GM21515 (cell line): ENCODE results near the gene RNASE7.

ENCODE experiments used
- ATAC-seq: cut with Tn5 transposase; IDR thresholded peaks from one replicate; pipeline ENCODE4 v1.9.1; 2021; ENCODE audit not compliant: unreplicated experiment

The RNASE7 gene

DNA sequence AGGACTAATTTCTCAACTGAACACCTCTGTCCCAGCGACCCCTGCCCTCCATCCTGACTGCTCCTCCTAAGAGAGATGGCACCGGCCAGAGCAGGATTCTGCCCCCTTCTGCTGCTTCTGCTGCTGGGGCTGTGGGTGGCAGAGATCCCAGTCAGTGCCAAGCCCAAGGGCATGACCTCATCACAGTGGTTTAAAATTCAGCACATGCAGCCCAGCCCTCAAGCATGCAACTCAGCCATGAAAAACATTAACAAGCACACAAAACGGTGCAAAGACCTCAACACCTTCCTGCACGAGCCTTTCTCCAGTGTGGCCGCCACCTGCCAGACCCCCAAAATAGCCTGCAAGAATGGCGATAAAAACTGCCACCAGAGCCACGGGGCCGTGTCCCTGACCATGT lies 756 bp downstream of the RNASE7 start:
- ATAC-seq, result no peak

DNA sequence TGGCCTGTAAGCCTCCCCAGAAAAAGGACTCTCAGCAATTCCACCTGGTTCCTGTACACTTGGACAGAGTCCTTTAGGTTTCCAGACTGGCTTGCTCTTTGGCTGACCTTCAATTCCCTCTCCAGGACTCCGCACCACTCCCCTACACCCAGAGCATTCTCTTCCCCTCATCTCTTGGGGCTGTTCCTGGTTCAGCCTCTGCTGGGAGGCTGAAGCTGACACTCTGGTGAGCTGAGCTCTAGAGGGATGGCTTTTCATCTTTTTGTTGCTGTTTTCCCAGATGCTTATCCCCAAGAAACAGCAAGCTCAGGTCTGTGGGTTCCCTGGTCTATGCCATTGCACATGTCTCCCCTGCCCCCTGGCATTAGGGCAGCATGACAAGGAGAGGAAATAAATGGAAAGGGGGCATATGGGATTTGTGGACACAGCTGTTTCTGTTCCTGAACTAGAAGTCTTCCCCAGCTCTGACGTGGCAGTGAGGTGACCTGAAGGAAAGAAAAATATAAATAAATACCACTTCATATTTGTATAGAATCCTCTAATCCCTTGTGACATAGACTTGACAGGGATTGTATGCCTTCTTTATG lies 1.3 kb downstream of the RNASE7 start:
- ATAC-seq, result no peak

DNA sequence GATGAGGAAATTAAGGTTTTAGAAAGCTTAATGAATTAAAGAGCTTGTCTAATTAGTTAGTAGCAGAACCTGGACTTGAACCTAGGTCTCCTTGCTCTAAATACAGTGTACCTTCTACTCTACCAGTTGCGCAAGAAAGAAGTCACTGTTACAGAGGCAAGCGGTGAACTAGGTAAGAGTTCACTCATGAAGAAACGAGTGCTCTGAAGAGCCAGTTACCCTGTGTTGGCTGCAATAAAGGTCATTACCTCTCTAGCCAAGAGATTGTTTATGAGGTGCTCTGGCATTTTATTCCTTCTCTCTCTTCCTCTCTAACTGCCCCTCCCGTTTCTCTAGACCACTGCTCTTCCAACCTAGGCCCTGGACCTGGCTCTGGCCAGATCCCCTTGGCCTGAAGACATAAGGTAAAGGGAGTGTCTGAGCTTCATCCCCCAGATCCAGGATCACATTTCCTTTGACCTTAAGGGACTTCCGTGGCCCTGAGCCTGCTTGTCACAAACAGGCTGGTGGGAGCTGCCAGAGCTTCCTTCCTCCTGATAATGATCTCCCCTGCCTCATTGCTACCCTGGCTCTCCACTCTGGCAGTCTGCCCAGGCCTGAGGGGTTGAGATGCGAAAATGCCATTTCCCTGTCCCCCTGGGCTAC lies 1.9 kb downstream of the RNASE7 start:
- no peak for ATAC-seq

DNA sequence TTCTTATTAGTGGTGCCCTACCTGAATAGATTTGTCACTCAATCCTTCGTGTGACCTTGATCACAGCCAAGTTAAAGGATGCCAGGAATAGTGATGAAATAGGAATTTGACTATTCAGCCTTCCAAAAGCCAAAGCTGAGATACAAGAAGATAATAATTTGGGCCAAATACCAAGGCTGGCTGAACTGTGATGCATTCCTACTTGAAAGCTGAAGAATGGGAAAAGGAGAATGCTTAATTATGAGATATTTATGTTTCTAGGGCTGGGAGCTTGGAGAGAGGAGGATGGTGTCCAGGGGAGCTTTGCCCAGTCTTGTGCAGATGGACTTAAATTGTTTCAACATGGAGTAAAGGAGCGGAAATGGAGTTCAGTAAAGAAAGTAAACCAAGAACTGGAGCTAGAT lies 5.2 kb downstream of the RNASE7 start:
- ATAC-seq, result no peak

DNA sequence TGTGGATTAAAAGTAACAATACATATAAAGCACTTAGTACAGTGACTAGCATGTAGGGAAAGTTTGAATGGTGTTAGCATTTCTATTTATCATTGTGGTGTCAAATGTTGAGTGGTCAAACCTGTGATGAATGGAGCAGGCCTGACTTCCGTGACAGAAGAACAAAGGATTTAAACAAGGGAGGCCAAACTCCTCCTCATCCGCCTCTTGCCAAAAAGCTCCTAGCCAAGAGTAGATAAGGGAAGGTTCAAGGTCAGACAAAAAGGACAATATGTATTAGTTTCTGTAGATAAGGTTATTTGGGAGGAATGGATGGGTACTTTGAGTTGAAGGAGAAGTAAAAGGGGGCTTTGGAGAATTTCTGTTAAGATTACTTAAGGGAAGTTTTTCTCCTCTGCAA lies 6.5 kb downstream of the RNASE7 start:
- no peak for ATAC-seq

DNA sequence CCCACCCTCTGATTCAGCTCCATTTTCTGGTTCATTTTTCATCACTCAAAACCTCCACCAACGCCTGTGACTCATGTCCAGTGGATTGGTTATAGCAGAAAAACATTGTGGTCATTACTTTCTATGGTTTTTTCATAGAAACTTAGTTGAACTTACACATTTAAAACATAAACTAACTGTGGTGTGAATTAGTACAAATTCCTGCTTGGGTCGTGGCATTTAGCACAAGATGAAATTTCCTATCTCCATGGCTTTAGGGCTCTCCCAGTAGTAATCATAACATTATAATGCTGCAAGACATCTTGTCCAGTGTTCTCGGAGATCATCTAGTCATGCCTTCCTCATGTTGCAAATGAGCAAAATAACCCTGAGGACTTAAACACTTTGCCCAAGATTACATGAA lies 7.1 kb downstream of the RNASE7 start:
- ATAC-seq, result no peak

DNA sequence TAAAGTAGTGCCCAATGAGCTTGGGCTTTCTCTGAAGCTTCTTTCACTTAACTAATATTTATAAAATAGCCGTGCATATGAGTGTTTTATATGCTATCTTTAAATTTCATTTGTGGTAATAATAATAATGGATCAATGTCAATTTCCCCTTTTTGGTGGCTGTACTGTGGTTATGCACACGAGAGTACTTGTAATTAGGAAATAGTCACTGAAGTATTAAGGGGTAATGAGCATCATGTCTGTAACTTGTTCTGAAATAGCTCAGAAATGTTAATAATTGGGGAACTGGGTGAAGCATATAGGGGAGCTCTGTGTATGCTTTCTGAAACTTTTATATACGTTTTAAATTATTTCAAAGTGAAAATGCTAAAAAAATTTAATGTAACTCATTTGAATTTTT lies 8.4 kb downstream of the RNASE7 start:
- ATAC-seq, result no peak

DNA sequence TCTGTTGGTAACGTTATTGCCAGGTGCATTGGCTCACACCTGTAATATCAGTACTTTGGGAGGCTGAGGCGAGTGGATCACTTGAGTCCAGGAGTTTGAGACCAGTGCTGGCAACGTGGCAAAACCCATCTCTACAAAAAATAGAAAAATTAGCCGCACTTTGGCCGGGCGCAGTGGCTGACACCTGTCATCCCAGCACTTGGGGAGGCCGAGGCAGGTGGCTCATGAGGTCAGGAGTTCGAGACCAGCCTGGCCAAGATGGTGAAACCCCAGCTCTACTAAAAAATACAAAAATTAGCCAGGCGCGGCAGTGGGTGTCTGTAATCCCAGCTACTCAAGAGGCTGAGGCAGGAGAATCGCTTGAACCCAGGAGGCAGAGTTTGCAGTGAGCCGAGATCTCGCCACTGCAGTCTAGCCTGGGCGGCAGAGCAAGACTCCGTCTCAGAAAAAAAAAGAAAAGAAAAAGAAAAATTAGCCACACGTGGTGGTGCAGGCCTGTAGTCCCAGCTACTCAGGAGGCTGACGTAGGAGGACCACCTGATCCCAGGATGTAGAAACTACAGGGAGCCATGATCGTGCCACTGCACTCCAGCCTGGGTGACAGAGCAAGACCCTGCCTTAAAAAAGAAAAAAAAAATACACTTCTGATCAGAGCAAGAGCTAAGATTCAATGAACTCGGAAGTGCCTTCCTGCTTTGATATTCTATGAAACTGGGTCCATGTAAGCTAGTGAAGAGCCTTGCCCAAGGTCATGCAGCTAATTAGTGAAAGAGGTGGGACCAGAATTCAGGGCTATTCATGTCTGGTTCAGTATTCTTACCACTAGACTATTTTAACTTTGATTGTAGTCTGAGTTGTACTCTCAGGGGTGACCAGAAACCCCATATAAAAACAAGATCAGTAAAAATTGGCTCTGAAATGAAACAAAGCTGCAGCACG lies 11.3 kb downstream of the RNASE7 start:
- ATAC-seq, result no peak

DNA sequence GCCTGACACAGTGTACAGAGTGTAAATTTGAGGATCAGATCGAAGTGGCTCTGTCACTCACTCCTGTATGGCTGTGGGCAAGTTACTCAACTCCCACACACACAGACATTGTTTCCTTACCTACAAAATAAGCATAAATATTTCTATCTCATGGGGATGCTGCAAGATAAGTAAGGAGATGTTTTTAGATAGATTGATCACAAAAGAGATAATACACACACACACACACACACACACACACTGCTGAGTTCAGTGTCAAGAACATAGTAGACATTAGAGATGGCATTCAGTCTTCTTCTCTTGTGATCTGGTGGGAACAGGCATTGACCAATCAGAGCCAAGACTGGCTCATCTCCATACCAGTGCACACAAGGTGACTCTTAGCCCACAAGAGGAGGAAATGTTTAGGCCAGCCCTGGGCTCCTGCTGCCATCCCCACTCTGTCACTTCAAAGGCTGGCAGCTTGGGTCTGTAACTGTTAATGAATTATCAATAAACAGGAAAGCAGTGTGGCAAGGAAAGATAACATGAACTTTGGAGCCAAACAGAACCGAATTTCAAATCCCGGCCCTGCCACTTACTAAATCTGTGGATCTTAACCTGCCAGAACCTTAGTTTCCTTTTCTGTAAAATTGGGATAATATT lies 12.1 kb downstream of the RNASE7 start:
- ATAC-seq, result no peak

DNA sequence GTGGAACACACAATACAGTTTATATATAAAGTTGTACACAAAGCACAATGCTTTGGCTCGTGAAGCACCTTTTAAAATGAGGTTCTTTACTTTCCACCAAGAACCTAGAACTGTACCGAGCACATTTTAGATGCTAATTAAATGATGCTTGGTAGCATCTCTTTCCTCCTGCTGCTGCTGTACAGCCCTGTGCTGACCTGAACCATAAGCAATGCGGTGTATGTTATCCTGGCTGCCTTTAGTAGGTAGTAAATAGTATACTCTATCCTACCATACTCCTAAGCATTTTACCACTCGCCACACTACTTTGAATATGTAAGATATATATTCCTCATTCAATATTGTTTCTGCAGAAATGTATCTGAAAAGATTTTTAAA lies 12.6 kb downstream of the RNASE7 start:
- no peak for ATAC-seq

DNA sequence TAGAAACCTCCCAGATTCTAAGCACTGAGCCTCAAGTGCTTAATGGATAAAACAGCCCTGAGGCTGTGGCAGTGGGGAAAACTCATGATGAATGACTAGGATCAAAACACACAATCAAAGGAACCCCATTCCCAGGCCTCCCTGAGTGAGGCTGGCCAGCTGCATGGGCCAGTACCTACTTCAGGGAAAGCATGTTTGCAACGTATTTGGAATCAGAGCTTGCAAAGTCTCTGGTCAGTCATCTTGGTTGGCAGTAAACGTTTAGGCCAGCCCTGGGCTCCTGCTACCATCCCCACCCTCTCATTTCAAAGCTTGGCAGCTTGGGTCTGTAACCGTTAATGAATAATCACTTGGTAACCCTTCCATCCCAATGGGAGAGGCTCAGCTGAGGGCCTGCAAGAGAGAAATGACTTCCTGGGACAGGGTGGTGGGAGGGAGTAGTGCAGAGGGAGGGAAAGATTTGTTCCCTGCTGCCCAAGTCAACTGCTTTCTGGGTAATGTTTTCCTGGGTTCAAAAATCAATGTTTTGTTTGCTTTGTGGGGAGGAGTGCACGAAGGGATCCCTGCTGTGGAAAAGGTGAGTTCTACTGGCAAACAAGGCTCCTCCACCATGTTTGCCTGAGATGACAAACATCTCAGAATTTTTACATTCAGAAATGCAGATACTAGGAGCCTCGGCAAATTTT lies 13.4 kb downstream of the RNASE7 start:
- ATAC-seq, result no peak

DNA sequence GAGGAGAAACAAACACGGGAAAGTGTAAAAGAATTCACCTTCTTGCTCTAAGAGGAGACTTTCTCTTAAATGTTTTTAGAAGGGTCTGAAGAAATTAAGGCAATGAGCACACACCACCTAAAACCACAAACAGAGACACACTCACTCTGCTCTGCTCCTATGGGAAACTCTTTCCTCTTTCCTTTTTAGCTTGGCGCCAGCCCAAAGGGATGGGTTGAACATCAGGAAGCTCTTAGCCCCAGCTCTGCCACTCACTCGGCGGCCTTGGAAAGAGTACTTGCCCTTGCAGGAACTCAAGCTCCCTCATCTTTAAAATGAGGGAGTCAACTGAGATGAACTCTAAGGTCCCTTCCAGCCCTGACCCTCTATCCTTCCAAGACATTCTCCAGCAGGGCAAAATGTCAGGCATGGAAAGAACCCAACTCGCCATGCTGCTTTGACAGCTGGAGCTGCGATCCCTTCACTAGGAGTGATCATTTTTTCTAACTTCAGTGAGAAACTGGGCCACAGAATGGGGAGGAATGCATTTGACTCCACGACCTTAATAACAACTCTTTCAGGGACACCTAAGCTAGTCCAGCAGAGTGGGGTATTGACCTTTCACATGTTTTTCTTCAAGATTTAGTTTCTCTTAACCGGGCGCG lies 14.5 kb downstream of the RNASE7 start:
- no peak for ATAC-seq

DNA sequence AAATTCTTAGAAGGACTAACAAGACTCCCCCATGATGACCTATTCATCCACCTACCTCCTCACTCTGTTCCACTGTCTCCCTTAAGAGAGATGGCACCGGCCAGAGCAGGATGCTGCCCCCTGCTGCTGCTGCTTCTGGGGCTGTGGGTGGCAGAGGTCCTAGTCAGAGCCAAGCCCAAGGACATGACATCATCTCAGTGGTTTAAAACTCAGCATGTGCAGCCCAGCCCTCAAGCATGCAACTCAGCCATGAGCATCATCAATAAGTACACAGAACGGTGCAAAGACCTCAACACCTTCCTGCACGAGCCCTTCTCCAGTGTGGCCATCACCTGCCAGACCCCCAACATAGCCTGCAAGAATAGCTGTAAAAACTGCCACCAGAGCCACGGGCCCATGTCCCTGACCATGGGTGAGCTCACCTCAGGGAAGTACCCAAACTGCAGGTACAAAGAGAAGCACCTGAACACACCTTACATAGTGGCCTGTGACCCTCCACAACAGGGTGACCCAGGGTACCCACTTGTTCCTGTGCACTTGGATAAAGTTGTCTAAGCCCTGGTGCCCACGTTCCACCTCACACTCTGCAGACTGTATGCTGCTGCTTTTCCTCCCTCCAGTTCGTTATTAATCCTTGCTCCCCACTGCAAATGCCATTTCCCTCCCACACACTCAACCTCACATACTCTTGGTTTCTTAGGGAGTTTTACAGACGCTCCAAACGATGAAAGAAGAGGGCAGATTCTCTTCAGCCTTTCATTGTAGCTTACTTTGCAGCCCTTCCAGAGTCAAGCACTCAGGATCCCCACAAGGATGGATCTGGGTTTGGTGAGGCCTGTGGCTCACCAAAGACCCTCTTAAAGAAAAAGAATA lies 15.9 kb downstream of the RNASE7 start, which contains the start of gene RNASE8:
RNASE8 (plus strand) TSS at position 20 of the 873 bp plus-strand sequence; CDS start at position 91, 71 bp downstream.
- no peak for ATAC-seq

DNA sequence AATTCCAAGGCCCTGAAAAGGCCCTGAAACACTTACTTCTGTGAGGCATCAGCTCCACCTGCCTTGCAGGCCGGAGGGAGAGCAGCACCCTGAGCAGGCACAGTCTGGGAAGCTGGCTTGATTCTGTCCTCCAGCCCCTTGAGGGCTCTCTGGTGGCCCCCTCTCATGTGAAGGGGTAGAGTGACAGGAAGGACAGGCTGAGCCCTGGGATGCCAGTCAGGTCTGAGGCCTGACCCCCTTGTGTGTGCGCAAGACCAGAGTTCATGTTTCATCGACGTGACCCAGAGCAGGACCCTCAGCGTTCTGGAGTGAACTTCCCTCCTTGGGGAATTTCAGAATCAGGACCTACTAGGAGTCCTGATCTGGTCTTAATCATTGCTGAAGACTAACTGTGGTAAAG lies 16.7 kb downstream of the RNASE7 start:
- no peak for ATAC-seq

DNA sequence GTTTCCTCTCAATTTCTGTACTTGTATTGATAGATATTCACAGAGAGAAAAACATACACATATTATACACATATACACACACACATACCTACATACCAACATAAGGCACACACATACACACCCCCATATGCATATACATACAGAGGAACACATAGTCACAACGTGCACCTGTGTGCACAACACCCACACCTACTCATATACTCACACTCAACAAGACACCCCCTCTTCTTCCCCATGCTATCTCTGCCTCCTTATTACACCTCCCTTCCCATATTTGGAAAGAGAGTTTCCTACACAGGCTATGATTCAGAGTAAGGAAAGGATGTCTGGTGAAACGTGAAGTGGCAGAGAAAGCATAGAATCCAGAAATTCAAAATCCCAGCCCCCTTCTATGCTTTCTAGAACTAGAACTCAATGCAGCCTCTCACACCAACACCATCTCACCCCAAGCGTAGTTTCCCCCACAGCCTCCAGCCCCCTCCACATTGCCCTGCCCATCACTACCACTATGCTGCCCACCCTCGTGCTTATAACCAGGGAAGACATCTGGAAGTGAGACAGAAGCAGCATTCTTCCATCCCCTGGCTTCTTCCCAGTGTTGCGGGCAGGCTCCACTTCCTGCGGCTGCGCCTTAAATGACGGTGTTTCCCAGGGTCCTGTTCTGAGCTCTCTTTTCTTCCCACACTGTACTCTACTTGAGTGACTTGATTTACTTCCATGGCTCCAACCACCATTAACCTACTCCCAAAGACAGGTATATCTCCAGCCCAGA lies 17.9 kb downstream of the RNASE7 start:
- ATAC-seq, result no peak

DNA sequence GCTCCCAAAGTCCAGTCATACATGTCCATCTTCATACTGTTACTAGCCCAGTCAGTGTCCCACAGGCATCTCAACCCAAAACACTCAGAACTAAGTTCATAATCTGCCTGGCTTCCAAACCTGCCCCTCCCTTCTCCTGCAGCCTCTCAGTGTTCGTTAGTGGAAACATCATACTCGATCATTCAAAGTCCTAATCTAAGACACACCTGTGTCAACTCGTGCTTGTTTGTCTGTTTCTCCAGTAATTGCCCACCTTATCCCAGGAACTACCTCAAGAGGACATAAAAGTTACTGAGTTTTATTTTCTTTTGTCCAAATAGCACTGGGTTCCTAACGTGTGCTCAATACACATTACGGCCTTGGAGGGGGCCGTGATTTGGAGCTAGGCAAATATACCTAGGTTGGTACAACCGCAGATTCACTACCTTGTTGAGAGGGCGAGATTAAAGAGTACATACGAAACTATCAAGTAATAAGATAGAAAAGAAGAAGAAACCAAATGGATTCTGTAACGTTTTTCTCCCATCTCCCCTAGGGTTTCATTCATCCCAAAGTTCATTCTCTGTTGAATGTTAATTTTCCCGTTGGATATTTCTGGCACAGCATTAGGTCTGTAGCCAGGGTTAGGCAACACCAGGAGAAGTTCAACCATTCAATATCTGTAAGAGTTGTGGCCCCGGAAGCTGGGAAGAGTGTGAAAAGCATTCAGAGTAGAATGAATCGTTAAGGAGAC lies 18.6 kb downstream of the RNASE7 start:
- ATAC-seq, result no peak

DNA sequence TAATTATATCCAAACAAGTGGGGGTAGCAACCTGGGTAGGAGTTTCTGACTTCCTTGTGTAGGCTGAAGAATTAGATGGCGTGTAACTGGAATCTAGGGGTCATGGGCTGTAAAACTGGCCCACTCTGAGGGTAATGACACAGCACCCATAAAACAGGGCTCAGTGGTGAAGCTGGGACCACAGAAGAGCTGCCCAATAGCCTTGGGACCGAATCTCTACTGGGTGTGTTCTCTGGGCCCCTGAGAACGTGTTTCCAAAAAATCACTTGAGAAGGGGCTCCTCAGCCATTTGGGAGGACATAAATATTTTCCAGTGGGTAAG lies 19.1 kb downstream of the RNASE7 start:
- no peak for ATAC-seq

DNA sequence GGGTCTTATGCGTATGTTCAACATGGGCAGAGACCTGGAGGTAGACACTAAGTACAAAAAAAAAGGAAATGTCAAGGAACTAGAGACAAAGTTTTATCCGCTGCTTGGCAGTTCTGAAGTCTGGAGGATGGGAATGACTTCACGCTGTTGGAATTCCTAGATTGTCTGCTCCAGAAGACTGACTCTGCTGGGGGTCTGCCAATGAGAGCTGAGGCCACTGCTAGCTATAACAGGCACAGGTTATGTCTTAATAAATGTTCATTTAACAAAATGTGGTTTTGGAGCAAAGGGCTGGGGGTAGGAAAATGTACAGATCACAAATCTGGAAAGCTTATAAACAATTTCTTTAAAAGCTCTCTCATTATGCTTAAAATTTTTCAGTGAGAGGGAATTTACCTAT lies 21.3 kb downstream of the RNASE7 start:
- ATAC-seq, result no peak
